Colonic mucosa (tissue), 4 donors: ENCODE measurements around the gene ITPR2. TPM values are rescaled to one million over a fixed set of nuclear protein-coding genes. Genes with fewer than 3 reads are reported as not detected.

ENCODE experiments used
- DNase-seq: peaks from one replicate; pipeline ENCODE4 v3.0.0-alpha.2; 2020
- H3K27ac ChIP-seq: fragments of 200-600 bp; one replicate; pipeline ENCODE4 v1.8.0; 2021
- H3K27me3 ChIP-seq: fragments of 200-600 bp; one replicate; pipeline ENCODE4 v1.8.0; 2021
- H3K36me3 ChIP-seq: fragments of 200-600 bp; one replicate; pipeline ENCODE4 v1.8.0; 2021
- H3K4me1 ChIP-seq: fragments of 200-600 bp; one replicate; pipeline ENCODE4 v1.8.0; 2021; ENCODE audit warnings: mild to moderate bottlenecking
- H3K4me3 ChIP-seq: fragments of 200-600 bp; one replicate; pipeline ENCODE4 v1.8.0; 2021
- H3K9ac ChIP-seq, 2 donors: one replicate each; pipeline ENCODE4 v1.7.0; 2013; ENCODE audit warnings: control low read depth in 2 of 2, low read depth in 2 of 2, low read length in 2 of 2
- H3K9me3 ChIP-seq: fragments of 200-600 bp; one replicate; pipeline ENCODE4 v1.8.0; 2021
- CTCF ChIP-seq: fragments of 200-600 bp; IDR thresholded peaks from one replicate; pipeline ENCODE4 v1.8.0; 2022; ENCODE audit warnings: antibody characterized with exemption, mild to moderate bottlenecking
- intact Hi-C: fragments of 100-400 bp; cut with DNase I; formaldehyde crosslinking; loops from one replicate; pipeline ENCODE4 v1.14.1; 2022
- total RNA-seq, 2 donors: library from RNA; stranded (reverse); fragmentation: NEBNext Ultra II Directional in 1 of 2; extraction: Animal tissue kit (Norgen Biotek cat#: 25700) in 1 of 2; gene quantifications; one replicate each; pipeline ENCODE4 v1.2.1, GENCODE V29; 2021
- donor health status: healthy.
- donor health status: DM: no; HTN: no; CAD: no.
- donor health status: DM: no; HTN: no; CAD: no.

The ITPR2 gene
- total RNA-seq, 2 donors from 2014 or later = 15.9 to 39.3 TPM

DNA sequence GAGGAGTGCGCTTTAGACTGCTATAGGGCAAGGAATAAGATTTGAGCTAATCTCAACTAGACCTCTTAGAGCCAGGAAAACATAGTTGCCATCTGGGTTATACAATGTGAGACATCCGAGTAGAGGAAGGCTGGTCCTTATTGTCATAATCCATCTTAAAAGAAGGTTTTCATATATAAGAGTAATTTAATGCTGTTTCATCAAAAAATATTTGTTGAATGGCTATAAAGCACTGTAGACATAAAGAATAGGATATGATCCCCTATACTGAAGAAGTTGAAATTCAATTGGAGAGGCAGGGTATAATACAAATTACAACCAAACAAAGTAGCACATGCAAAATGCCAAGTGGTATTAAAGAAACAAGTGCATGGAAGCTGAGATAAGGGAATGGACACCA, 343.1 kb downstream of the ITPR2 start:
- DNase-seq = no peak
- intact Hi-C loops = no loop called here
- no peaks in the 10 kb centered on the region for H3K27me3 ChIP-seq
- H3K4me1 ChIP-seq = no peaks in the 10 kb centered on the region
- no peak for TF ChIP-seq CTCF
- no peak overlapping the region for H3K9ac ChIP-seq
- H3K36me3 ChIP-seq = no peaks in the 10 kb centered on the region
- no peak overlapping the region for H3K27ac ChIP-seq
- no peaks in the 10 kb centered on the region for H3K9me3 ChIP-seq
- H3K4me3 ChIP-seq = no peak overlapping the region

- Histone ChIP-seq H3K4me1 (no peaks in the 10 kb centered on the region), H3K9ac (no peak overlapping the region), H3K9me3 (no peaks in the 10 kb centered on the region), H3K27ac (no peak overlapping the region), H3K27me3 (no peaks in the 10 kb centered on the region), H3K4me3 (no peak overlapping the region), H3K36me3 (no peaks in the 10 kb centered on the region)
- no peak for TF ChIP-seq CTCF
- intact Hi-C loops = no loop called here
- DNase-seq = no peak
These were observed 344.6 kb downstream of the ITPR2 start for GRCh38 chr12:26488351-26488750.

- no peak for TF ChIP-seq CTCF
- Histone ChIP-seq H3K4me1 (no peaks in the 10 kb centered on the region), H3K27ac (no peak overlapping the region), H3K4me3 (no peak overlapping the region), H3K9ac (no peak overlapping the region), H3K36me3 (no peaks in the 10 kb centered on the region), H3K27me3 (no peaks in the 10 kb centered on the region), H3K9me3 (no peaks in the 10 kb centered on the region)
- intact Hi-C loops = no loop called here
- DNase-seq = no peak
These were observed 359.7 kb downstream of the ITPR2 start for GRCh38 chr12:26473291-26473690.

DNA sequence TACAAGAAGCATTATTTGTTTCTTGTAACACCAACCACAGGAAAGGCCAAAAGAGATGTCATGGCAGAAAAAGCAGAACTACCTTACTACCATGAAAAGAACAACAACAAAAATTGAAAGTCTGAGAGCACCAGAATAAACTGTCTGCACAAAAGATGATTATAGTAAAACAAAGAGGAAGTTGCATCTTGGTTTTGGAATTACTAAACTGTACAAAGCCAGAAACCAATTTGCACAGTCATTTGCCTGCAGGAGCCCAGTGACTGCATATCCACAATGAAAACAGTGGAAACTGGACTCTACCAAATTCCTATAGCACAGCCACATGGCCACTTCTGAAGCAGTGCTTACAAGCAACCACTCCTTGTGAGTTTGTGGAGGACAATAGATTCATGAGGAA, 361.4 kb downstream of the ITPR2 start:
- DNase-seq = no peak
- Histone ChIP-seq H3K4me1 (no peaks in the 10 kb centered on the region), H3K27ac (no peak overlapping the region), H3K9ac (no peak overlapping the region), H3K9me3 (no peaks in the 10 kb centered on the region), H3K27me3 (no peaks in the 10 kb centered on the region), H3K36me3 (no peaks in the 10 kb centered on the region), H3K4me3 (no peak overlapping the region)
- no peak for TF ChIP-seq CTCF
- intact Hi-C loops = no loop called here

DNA sequence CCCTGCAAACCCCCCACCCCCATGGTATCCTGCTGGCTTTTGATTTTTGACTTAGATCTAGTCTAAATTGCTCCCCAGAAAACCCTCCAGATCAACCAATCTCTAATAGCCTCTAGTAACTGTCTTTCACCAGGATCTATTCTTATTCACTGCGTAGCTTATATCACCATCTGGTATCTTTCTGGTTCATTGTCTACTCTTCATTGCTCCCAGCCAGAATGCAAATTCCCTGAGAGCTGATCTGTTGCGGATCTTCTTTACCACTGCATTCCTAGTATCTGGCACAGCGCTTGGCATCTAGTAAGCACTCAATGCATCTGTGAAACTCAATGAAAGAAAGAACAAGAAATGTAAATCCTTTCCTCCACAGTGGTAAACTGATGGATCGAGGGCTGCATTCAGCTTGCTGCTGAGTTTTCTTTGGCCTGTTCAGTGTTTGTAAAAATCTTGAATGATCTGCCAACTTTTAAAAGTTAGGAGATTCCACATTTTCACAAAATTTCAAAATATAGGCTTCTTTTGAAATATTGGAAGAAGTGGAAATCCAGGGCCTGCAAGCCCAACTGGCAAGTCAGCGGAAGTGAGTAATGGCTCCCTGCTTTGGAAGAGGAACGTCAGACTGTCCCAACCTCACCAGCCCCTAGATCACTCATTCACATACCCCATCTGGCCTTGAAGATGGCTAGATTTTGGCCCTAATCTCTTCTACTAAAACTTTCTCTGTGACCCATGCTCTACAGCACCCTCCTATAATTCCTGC, 363.4 kb downstream of the ITPR2 start:
- TF ChIP-seq CTCF = no peak
- no peaks in the 10 kb centered on the region for H3K27me3 ChIP-seq
- DNase-seq = no peak
- H3K9ac ChIP-seq = no peak overlapping the region
- no peak overlapping the region for H3K27ac ChIP-seq
- no peaks in the 10 kb centered on the region for H3K36me3 ChIP-seq
- H3K4me1 ChIP-seq = no peaks in the 10 kb centered on the region
- no peaks in the 10 kb centered on the region for H3K9me3 ChIP-seq
- intact Hi-C loops = no loop called here
- H3K4me3 ChIP-seq = no peak overlapping the region
